K562 (cell line): ENCODE measurements around the gene MYL6B. TPM values are rescaled to one million over a fixed set of nuclear protein-coding genes. Genes with fewer than 3 reads are reported as not detected.
A peak's percentile ranks its signal among the peaks of the same experiment; 100 is the strongest.

Experiments used
- ATAC-seq: fragments of 200-7000 bp; cut with Tn5 transposase; 3 replicates; pipeline ENCODE4 v1.9.1; 2020; ENCODE audit warnings: moderate library complexity
- BruUV-seq: library from RNA; stranded (reverse); fragments of 400-500 nt; replicated peaks from 2 replicates; lab custom pipeline; 2021; lab: Mats Ljungman, UMichigan
- CTCF ChIA-PET: fragments of 300-600 bp; formaldehyde crosslinking; extraction: SDS; loops from one replicate; lab custom pipeline; 2021; ENCODE audit warnings: low intra/inter-chr PET ratio; lab: Yijun Ruan, JAX
- POLR2A ChIA-PET: fragments of 300-600, 350-650 bp; sonication (Branson Sonifier 250); formaldehyde crosslinking; extraction: SDS; loops from one replicate; lab custom pipeline; 2021; ENCODE audit warnings: antibody characterized with exemption, inconsistent platforms; lab: Yijun Ruan, JAX
- DNase-seq, 4 experiments: peaks; one replicate each; pipeline versions ENCODE4 v3.0.0 to v3.0.0-alpha.2; 2011 to 2018; ENCODE audit warnings: low spot score in 3 of 4, mixed read lengths in 3 of 4; ENCODE audit errors: extremely low read depth in 1 of 4
- FAIRE-seq: peaks from 2 replicates; lab custom pipeline; 2011; peaks lifted over from hg19 to GRCh38; lab: Jason Lieb, UNC
- H2AFZ ChIP-seq: 2 replicates; pipeline ENCODE4 v1.6.0; 2011; ENCODE audit warnings: low read depth, low read length, control low read depth, inconsistent platforms
- H3K27ac ChIP-seq: fragments of 200-600 bp; 3 replicates; pipeline ENCODE4 v1.8.0; 2011; ENCODE audit warnings: low read depth, mild to moderate bottlenecking, control low read depth, inconsistent platforms, low read length, moderate library complexity, mixed read lengths; ENCODE audit errors: extremely low read depth
- H3K27me3 ChIP-seq, 2 experiments: fragments of 300-600 bp in 1 of 2; 2 replicates in 1 of 2; 3 replicates in 1 of 2; pipeline versions ENCODE4 v1.6.0 to v1.8.0; 2011; ENCODE audit warnings: inconsistent platforms in 2 of 2, low read length in 2 of 2, mild to moderate bottlenecking in 1 of 2, mixed read lengths in 1 of 2, moderate library complexity in 1 of 2; ENCODE audit not compliant: control insufficient read depth in 2 of 2, insufficient read depth in 2 of 2
- H3K36me3 ChIP-seq: fragments of 300-600 bp; 3 replicates; pipeline ENCODE4 v1.8.0; 2011; ENCODE audit warnings: mild to moderate bottlenecking, low read length, inconsistent platforms; ENCODE audit not compliant: control insufficient read depth, insufficient read depth
- H3K4me1 ChIP-seq, 2 experiments: fragments of 200-600 bp in 1 of 2; replicated peaks in 1 of 2; 2 replicates in 1 of 2; 3 replicates in 1 of 2; pipeline versions ENCODE4 v1.5.1 to v1.8.0; 2011; ENCODE audit warnings: inconsistent platforms in 2 of 2, low read length in 2 of 2, mild to moderate bottlenecking in 1 of 2, mixed read lengths in 1 of 2, moderate library complexity in 1 of 2; ENCODE audit not compliant: control insufficient read depth in 2 of 2, insufficient read depth in 2 of 2
- H3K4me2 ChIP-seq: 2 replicates; pipeline ENCODE4 v1.6.1; 2011; ENCODE audit warnings: low read length, control low read depth, inconsistent platforms, mixed read lengths; ENCODE audit not compliant: insufficient read depth
- H3K4me3 ChIP-seq: fragments of 200-600 bp; sonication (generic), shearing (Covaris generic); 2 replicates; pipeline ENCODE4 v1.5.1; 2016; ENCODE audit warnings: control low read depth, inconsistent platforms
- H3K79me2 ChIP-seq: fragments of 200-600 bp; 3 replicates; pipeline ENCODE4 v1.8.0; 2011; ENCODE audit warnings: low read length, inconsistent platforms; ENCODE audit not compliant: control insufficient read depth, insufficient read depth
- H3K9ac ChIP-seq, 2 experiments: 2 replicates each; pipeline versions ENCODE4 v1.6.0 to v1.6.1; 2011; ENCODE audit warnings: low read depth in 2 of 2, low read length in 2 of 2, control low read depth in 1 of 2, inconsistent platforms in 1 of 2, mild to moderate bottlenecking in 1 of 2, mixed read lengths in 1 of 2; ENCODE audit not compliant: insufficient read depth in 1 of 2
- H3K9me1 ChIP-seq: one replicate; pipeline ENCODE4 v1.6.0; 2011; ENCODE audit warnings: inconsistent platforms, mild to moderate bottlenecking, low read length, moderate library complexity; ENCODE audit not compliant: control insufficient read depth, insufficient read depth
- H3K9me3 ChIP-seq: replicated peaks from 2 replicates; pipeline ENCODE4 v1.5.1; 2011; ENCODE audit warnings: low read depth, low read length, inconsistent platforms; ENCODE audit not compliant: control insufficient read depth, insufficient read depth
- H4K20me1 ChIP-seq: replicated peaks from 2 replicates; pipeline ENCODE4 v1.6.1; 2011; ENCODE audit warnings: low read length, inconsistent platforms, mixed read lengths; ENCODE audit not compliant: control insufficient read depth, insufficient read depth
- ARHGAP35 ChIP-seq: fragments of 450-650 bp; IDR thresholded peaks from 2 replicates; pipeline ENCODE4 v1.6.1; 2018; ENCODE audit not compliant: partially characterized antibody
- HOMEZ ChIP-seq: fragments of 250-450 bp; sonication (Bioruptor Pico); IDR thresholded peaks from 2 replicates; pipeline ENCODE4 v1.4.0; 2020; ENCODE audit warnings: mild to moderate bottlenecking, moderate library complexity
- MAFG ChIP-seq: fragments of 450-650 bp; conservative IDR thresholded peaks from 2 replicates; pipeline ENCODE4 v1.6.1; 2016; ENCODE audit warnings: missing genetic modification characterization, missing compliant biosample characterization
- MAFK ChIP-seq: IDR thresholded peaks from 2 replicates; pipeline ENCODE4 v1.6.1; 2011; ENCODE audit warnings: low read length, improper control_type of control experiment
- TFE3 ChIP-seq: fragments of 450-650 bp; formaldehyde crosslinking; IDR thresholded peaks from 2 replicates; pipeline ENCODE4 v1.4.0; 2020; ENCODE audit warnings: mild to moderate bottlenecking, mixed read lengths
- THRA ChIP-seq: fragments of 450-650 bp; IDR thresholded peaks from 2 replicates; pipeline ENCODE4 v1.6.1; 2017; ENCODE audit warnings: mild to moderate bottlenecking, moderate library complexity
- TRIM28 ChIP-seq: fragments of 450-650 bp; IDR thresholded peaks from 2 replicates; pipeline ENCODE4 v1.6.1; 2017
- U2AF2 ChIP-seq: fragments of 200-400 bp; formaldehyde crosslinking; optimal IDR thresholded peaks from 2 replicates; pipeline ENCODE3; 2017; ENCODE audit warnings: low read depth, mild to moderate bottlenecking, low read length
- ZNF121 ChIP-seq: sonication (generic); formaldehyde crosslinking; conservative IDR thresholded peaks from 2 replicates; pipeline ENCODE4 v1.8.0; 2022; ENCODE audit warnings: missing genetic modification reagents
- ZNF407 ChIP-seq: fragments of 450-650 bp; IDR thresholded peaks from 2 replicates; pipeline ENCODE4 v1.6.1; 2016; ENCODE audit warnings: low read depth
- WGBS: fragments of 100-300 bp; shearing (Covaris generic); methylation state at CpG from one replicate; pipeline ENCODE4 v1.1.6; 2016; ENCODE audit warnings: low coverage, mixed read lengths; ENCODE audit not compliant: insufficient coverage; ENCODE audit errors: missing lambda C conversion rate; 5-methylcytosine and 5-hydroxymethylcytosine counted together
- in situ Hi-C: fragments of 300-500 bp; cut with MboI; formaldehyde crosslinking; loops from 4 replicates; pipeline ENCODE4 v1.15.0; 2018; ENCODE audit warnings: inconsistent platforms, mixed read lengths
- intact Hi-C: fragments of 100-400 bp; cut with micrococcal nuclease; formaldehyde crosslinking; loops from 2 replicates; pipeline ENCODE4 v1.14.2; 2022
- polyA plus RNA-seq, 8 experiments: library from polyadenylated mRNA; depleted of rRNA in 4 of 8; stranded (reverse) in 5 of 8; unstranded in 3 of 8; fragments of >200 nt; fragmentation: Nextera tagmentation in 2 of 8; fragmentation: Illumina TruSeq in 1 of 8; extraction: Ambion mirVana in 2 of 8; extraction: Trizol in 1 of 8; gene quantifications; 2 replicates each; pipeline versions ENCODE4 v1.2.1 to v1.2.3, GENCODE V29; 2011 to 2014; ENCODE audit warnings: inconsistent platforms in 1 of 8, missing spikeins in 1 of 8
- total RNA-seq, 7 experiments: library from RNA; depleted of rRNA in 6 of 7; stranded (reverse); fragments of >200 nt in 6 of 7; fragmentation: Illumina TruSeq in 2 of 7; extraction: Trizol in 2 of 7; gene quantifications; 2 replicates each; pipeline versions ENCODE4 v1.2.1 to v1.2.3, GENCODE V29; 2011 to 2021; ENCODE audit warnings: low replicate concordance in 1 of 7

Gene MYL6B
- total and polyA plus RNA-seq, 9 of the 15 experiments (the other 6 are each of a cell fraction or from before 2014, with no cell fraction given), result 42.8 to 77.3 (median 68.6) TPM

- Histone ChIP-seq H3K4me3 (no peak overlapping the region), H3K36me3 (peaks cover 92% of the 10 kb centered on the region), H3K27me3 (no peaks in the 10 kb centered on the region), H3K4me2 (no peak overlapping the region), H3K27ac (no peak overlapping the region), H3K9ac (no peak overlapping the region), H3K4me1 (peaks cover under 1 to 6% of the 10 kb centered on the region in 2 experiments; a peak in 3 of 5 replicates), H3K9me3 (no peaks in the 10 kb centered on the region), H3K9me1 (no peaks in the 10 kb centered on the region), H4K20me1 (no peaks in the 10 kb centered on the region; the same call in 1 of the 2 replicates), H2AFZ (no peak overlapping the region), H3K79me2 (no peaks in the 10 kb centered on the region)
- WGBS, result 97% methylated on average over 11 of the region's 11 CpGs
- no peak for ATAC-seq
- intact Hi-C loops, result no loop called here
- BruUV-seq, result no TSS peak
- no peak for FAIRE-seq
- no peak for DNase-seq
- in situ Hi-C loops, result no loop called here
- POLR2A ChIA-PET, result interaction anchor here (0.6 to 1.4 kb wide), 6 partner anchors 8 to 441 kb away, joined by 3 to 4 read pairs (median 4); no protein-coding TSS in a partner anchor
- CTCF ChIA-PET, result no interaction called here
- TF ChIP-seq TRIM28, result no peak
- no peak for TF ChIP-seq TFE3 (CRISPR knock-in tag)
- TF ChIP-seq ARHGAP35, result no peak
- no peak for TF ChIP-seq THRA
- TF ChIP-seq MAFG (tag), result peak; percentile 63
- peak; percentile 52; the same call in 1 of the 2 replicates for TF ChIP-seq MAFK
- TF ChIP-seq HOMEZ (CRISPR knock-in tag), result no peak
- TF ChIP-seq ZNF407, result no peak
- no peak for TF ChIP-seq ZNF121
- TF ChIP-seq U2AF2, result no peak
Measured at GRCh38 chr12:56169229-56169759, 16.9 kb downstream of the MYL6B start.
